Muscle layer of duodenum (tissue), 2 donors: ENCODE data around the gene APOL6.

Experiments used
- H3K27ac ChIP-seq: one replicate; pipeline ENCODE4 v1.7.0; 2013; ENCODE audit warnings: mild to moderate bottlenecking, low read length
- H3K27me3 ChIP-seq: one replicate; pipeline ENCODE4 v1.7.0; 2013; ENCODE audit warnings: low read depth, mild to moderate bottlenecking, control low read depth, low read length
- H3K36me3 ChIP-seq, 2 donors: one replicate each; pipeline ENCODE4 v1.7.0; 2013; ENCODE audit warnings: low read length in 2 of 2, control low read depth in 1 of 2, mild to moderate bottlenecking in 1 of 2; ENCODE audit not compliant: insufficient read depth in 2 of 2, control insufficient read depth in 1 of 2
- H3K4me1 ChIP-seq, 2 donors: one replicate each; pipeline ENCODE4 v1.7.0; 2013; ENCODE audit warnings: low read length in 2 of 2, mild to moderate bottlenecking in 2 of 2, control low read depth in 1 of 2, moderate library complexity in 1 of 2; ENCODE audit not compliant: insufficient read depth in 2 of 2, control insufficient read depth in 1 of 2
- H3K4me3 ChIP-seq, 2 donors: one replicate each; pipeline ENCODE4 v1.7.0; 2013; ENCODE audit warnings: low read length in 2 of 2, low read depth in 1 of 2, mild to moderate bottlenecking in 1 of 2
- H3K9me3 ChIP-seq, 2 donors: one replicate each; pipeline ENCODE4 v1.7.0; 2013; ENCODE audit warnings: low read length in 2 of 2, control low read depth in 1 of 2, mild to moderate bottlenecking in 1 of 2; ENCODE audit not compliant: control insufficient read depth in 1 of 2
- donor health status: healthy.

The APOL6 gene

DNA sequence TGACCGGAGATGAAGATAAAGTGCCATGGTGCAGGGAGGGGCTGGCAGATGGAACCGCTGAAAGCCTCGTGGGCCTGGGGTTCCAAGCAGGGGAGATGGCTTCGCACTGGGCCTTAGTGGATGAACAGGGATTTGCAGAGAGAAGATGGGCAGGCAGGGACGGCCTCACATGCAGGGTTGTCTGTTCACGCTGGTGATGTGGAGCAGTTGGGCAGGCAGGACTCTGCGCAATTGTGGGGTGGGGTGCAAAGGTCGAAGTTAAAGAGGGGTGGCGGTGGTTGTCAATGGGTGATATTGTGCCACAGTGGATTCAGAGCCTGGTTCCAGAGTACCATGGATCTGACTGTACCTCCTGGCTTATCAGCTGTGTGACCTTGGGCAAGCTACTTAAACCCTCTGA, 39.0 kb upstream of the APOL6 start:
- Histone ChIP-seq H3K36me3 (no peaks in the 10 kb centered on the region), H3K27ac (no peak overlapping the region)

DNA sequence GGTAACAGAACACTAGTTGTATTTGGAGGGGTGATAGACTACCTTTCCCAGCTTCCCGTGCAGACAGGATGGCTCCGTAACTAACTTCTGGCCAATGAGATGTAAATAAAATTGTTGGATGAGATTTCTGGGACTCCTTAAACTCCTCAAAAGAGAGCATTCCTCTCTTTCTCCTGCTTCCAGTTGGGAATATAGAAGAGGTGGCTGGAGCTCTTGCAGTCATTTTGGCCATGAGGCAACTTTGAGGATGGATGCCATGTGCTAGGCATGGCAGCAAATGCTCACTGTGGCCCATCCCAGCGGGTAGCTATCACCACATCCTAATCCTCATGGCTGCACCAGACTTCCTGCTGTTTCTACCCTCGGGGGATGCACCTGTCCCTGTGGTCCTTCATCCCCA, 38.5 kb upstream of the APOL6 start:
- no peak overlapping the region for H3K4me3 ChIP-seq

More for the DNA sequence above, 39.0 kb upstream of the APOL6 start:
- H3K4me1 ChIP-seq: peaks cover 4 to 16% of the 10 kb centered on the region in 2 donors
- no peak overlapping the region for H3K4me3 ChIP-seq
- H3K27me3 ChIP-seq: no peaks in the 10 kb centered on the region
- H3K9me3 ChIP-seq: no peaks in the 10 kb centered on the region

GRCh38 chr22:35610741-35611140, 37.5 kb upstream of the APOL6 start:
- H3K27me3 ChIP-seq: no peaks in the 10 kb centered on the region
- no peak overlapping the region for H3K4me3 ChIP-seq
- no peak overlapping the region for H3K27ac ChIP-seq
- H3K4me1 ChIP-seq: peaks cover 0 to 11% of the 10 kb centered on the region in 2 donors
- H3K36me3 ChIP-seq: no peaks in the 10 kb centered on the region
- H3K9me3 ChIP-seq: no peaks in the 10 kb centered on the region

More for the DNA sequence above, 38.5 kb upstream of the APOL6 start:
- no peaks in the 10 kb centered on the region for H3K27me3 ChIP-seq
- H3K4me1 ChIP-seq: peaks cover 4 to 16% of the 10 kb centered on the region in 2 donors
- no peak overlapping the region for H3K27ac ChIP-seq
- H3K9me3 ChIP-seq: no peaks in the 10 kb centered on the region
- H3K36me3 ChIP-seq: no peaks in the 10 kb centered on the region

- H3K27ac ChIP-seq: no peak overlapping the region
Measured at GRCh38 chr22:35611200-35611890, 36.9 kb upstream of the APOL6 start.

GRCh38 chr22:35611891-35612576, 36.2 kb upstream of the APOL6 start:
- no peak overlapping the region for H3K27ac ChIP-seq
- H3K4me3 ChIP-seq: no peak overlapping the region
- H3K36me3 ChIP-seq: no peaks in the 10 kb centered on the region
- no peaks in the 10 kb centered on the region for H3K4me1 ChIP-seq
- no peaks in the 10 kb centered on the region for H3K9me3 ChIP-seq
- no peaks in the 10 kb centered on the region for H3K27me3 ChIP-seq

More at GRCh38 chr22:35611200-35611890, 36.9 kb upstream of the APOL6 start:
- no peak overlapping the region for H3K4me3 ChIP-seq
- H3K27me3 ChIP-seq: no peaks in the 10 kb centered on the region
- no peaks in the 10 kb centered on the region for H3K36me3 ChIP-seq
- H3K9me3 ChIP-seq: no peaks in the 10 kb centered on the region
- H3K4me1 ChIP-seq: peaks cover 0 to 5% of the 10 kb centered on the region in 2 donors

GRCh38 chr22:35612903-35613302, 35.3 kb upstream of the APOL6 start:
- no peak overlapping the region for H3K4me3 ChIP-seq
- H3K27me3 ChIP-seq: no peaks in the 10 kb centered on the region
- no peaks in the 10 kb centered on the region for H3K4me1 ChIP-seq
- H3K9me3 ChIP-seq: no peaks in the 10 kb centered on the region
- H3K36me3 ChIP-seq: no peaks in the 10 kb centered on the region
- no peak overlapping the region for H3K27ac ChIP-seq

GRCh38 chr22:35614404-35614803, 33.8 kb upstream of the APOL6 start:
- H3K36me3 ChIP-seq: no peaks in the 10 kb centered on the region
- no peaks in the 10 kb centered on the region for H3K9me3 ChIP-seq
- H3K27ac ChIP-seq: no peak overlapping the region
- H3K4me1 ChIP-seq: no peaks in the 10 kb centered on the region
- no peak overlapping the region for H3K4me3 ChIP-seq
- no peaks in the 10 kb centered on the region for H3K27me3 ChIP-seq

DNA sequence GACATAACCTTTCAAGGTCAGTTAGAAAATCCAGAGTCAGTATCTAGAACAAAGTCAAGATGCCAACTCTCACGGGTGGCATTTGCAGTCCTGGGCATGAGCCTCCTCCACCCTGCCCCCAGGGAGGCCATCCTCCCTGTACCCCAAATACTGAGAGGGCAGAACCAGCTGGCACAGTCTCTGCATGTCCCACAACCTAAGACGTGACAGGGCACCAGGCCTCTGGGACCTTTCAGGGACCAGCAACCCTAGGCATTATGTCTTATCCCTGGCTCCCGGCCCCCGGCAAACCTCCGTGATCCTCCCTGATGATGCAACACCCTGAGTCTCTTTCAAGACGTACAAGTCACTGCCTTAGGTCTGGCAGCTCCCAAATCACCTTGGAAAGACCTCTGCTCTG, 33.1 kb upstream of the APOL6 start:
- H3K27ac ChIP-seq: no peak overlapping the region
- no peak overlapping the region for H3K4me3 ChIP-seq
- H3K27me3 ChIP-seq: no peaks in the 10 kb centered on the region

GRCh38 chr22:35616043-35616442, 32.2 kb upstream of the APOL6 start:
- no peak overlapping the region for H3K27ac ChIP-seq
- no peaks in the 10 kb centered on the region for H3K27me3 ChIP-seq
- no peaks in the 10 kb centered on the region for H3K9me3 ChIP-seq
- peaks cover 0 to 9% of the 10 kb centered on the region in 2 donors for H3K4me1 ChIP-seq
- no peak overlapping the region for H3K4me3 ChIP-seq
- no peaks in the 10 kb centered on the region for H3K36me3 ChIP-seq

More for the DNA sequence above, 33.1 kb upstream of the APOL6 start:
- H3K4me1 ChIP-seq: peaks cover 0 to under 1% of the 10 kb centered on the region in 2 donors
- H3K9me3 ChIP-seq: no peaks in the 10 kb centered on the region
- H3K36me3 ChIP-seq: no peaks in the 10 kb centered on the region

DNA sequence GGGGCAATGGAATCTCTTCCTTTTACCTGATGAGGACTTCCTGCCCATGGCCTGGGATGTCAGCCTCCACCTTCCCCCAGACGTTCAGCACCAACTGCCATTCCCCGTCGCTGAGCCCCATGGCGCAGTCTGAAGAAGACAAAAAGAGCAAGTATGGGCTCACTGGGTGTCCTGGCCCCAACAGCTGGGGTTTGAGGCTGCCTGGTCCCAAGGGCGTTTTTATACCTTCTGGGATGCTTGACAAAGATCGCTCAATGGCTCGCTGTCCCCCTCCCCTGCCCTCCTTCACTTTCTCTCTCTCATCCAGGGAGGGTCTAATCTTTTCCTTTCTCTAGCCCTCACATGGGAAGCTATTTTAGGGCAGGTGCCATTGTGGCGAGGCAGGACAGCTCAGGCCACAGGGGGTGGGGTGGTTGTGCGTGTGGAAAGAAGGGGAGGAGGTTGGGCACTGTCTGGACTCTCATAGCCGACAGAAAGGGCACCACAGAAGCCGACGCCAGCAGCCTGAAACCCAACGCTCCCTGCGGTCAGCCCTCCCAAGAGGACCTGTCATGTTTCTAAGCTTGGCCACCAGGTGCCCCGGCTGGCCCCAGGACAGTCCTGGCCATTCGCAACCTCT, 31.0 kb upstream of the APOL6 start, which contains the start of gene MB:
MB (minus strand) TSS at position 193 of the 619 bp plus-strand sequence; CDS start at position 121, 72 bp downstream.
- H3K36me3 ChIP-seq: no peaks in the 10 kb centered on the region
- H3K9me3 ChIP-seq: no peaks in the 10 kb centered on the region
- H3K4me1 ChIP-seq: peaks cover 8 to 21% of the 10 kb centered on the region in 2 donors
- H3K4me3 ChIP-seq: no peak within 1 kb of the TSS
- H3K27me3 ChIP-seq: no peaks in the 10 kb centered on the region
- no peak within 1 kb of the TSS for H3K27ac ChIP-seq

- H3K9me3 ChIP-seq: no peaks in the 10 kb centered on the region
- H3K4me1 ChIP-seq: peaks cover 15 to 35% of the 10 kb centered on the region in 2 donors
- H3K4me3 ChIP-seq: no peak overlapping the region
- H3K27me3 ChIP-seq: no peaks in the 10 kb centered on the region
- no peak overlapping the region for H3K27ac ChIP-seq
- H3K36me3 ChIP-seq: no peaks in the 10 kb centered on the region
Measured at GRCh38 chr22:35618427-35619223, 29.6 kb upstream of the APOL6 start.
